GM19240 (cell line): ENCODE measurements around the gene NINJ2.
"Not testable (repeated sequence)": the region's sequence is repeated elsewhere in the genome, so short reads cannot be mapped to it uniquely, and the experiment has no call there.

Source experiments
- DNase-seq: peaks from one replicate; pipeline ENCODE4 v3.0.0; 2011; ENCODE audit warnings: low spot score; ENCODE audit not compliant: insufficient read length

Gene NINJ2, protein sequence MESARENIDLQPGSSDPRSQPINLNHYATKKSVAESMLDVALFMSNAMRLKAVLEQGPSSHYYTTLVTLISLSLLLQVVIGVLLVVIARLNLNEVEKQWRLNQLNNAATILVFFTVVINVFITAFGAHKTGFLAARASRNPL

DNA sequence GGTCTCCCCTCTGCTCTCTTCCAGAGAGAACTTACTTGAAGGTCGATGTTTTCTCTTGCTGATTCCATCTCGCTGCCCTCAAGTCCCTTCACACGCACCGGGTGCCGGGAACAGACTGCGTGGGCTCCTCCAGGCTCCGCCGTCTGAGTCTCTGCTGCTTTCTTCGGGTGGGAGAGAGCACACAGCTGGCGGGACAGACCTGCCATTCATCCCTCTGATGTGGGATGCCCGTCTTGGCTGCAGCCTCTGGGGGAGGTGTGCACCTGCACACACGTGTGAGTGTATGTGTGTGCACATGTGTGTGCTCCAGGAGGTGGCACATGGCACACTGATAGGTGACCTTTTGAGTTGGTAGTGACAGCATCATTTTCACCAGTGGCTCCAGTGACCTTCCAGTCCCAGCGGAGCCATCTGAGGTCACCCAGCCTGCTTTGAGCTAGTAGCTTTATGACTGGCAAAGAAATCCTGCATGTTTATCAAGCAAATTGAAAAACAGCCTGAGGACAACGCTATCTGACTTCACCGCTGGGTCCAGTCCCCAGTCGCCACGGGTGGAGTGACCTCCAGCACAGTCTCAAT is at the start of gene NINJ2:
Gene NINJ2, minus strand, starts transcription at position 153 of the 579 bp plus-strand sequence. Its CDS starts 85 bp downstream, at position 68.
- no peak for DNase-seq

- no peak for DNase-seq
Observed at GRCh38 chr12:712172-712863, 49.1 kb upstream of the NINJ2 start.

DNA sequence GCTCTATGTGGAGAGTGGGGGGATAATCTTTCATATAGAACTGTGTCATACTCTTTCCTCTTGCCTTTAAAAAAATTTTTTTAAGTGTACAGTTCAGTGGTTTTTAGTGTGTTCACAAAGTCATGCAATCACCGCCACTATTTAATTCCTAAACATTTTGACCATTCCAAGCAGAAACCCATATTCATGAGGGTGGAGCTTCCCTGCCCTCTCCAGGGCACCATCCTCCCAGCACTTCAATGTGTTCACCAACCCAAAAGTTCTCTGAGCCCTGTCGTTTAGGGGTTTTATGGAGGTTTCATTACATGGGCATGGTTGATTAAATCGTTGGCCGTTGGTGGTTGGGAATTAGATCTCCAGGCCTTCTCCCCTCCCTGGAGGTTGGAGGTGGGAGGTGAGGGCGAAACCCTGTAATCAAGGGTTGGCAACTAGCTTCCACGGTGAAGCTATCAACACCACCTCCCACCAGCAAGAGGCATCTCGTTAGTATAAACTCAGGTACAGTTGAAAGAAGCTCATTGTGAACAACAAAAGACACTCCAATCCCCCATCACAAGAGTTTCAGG is 46.3 kb upstream of the NINJ2 start:
- no peak for DNase-seq

GRCh38 chr12:708084-708483 is 44.8 kb upstream of the NINJ2 start:
- not testable (repeated sequence) for DNase-seq

GRCh38 chr12:704516-705242 is 41.4 kb upstream of the NINJ2 start:
- DNase-seq = no peak

- DNase-seq = no peak
Observed at GRCh38 chr12:701896-702539, 38.8 kb upstream of the NINJ2 start.

DNA sequence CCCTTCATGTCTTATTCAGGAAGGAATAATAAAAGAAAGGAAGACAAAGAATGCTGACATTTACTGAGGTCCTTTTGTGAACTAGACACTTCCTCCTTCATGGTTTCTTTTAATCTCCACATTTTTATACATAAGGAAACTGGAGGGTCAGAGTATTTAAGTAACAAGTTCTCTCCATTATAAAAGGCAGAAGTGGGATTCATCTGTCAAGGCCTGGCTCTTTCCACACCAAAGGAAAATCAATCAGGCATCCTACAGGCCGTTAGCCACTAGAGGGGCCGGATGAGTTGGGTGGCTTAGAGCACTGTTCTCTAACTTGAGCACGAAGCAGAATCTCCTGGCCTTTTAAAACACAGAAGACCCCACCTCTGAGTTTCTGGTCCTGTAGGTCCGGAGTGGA is 36.8 kb upstream of the NINJ2 start:
- no peak for DNase-seq

GRCh38 chr12:698222-698621 is 35.0 kb upstream of the NINJ2 start:
- DNase-seq = not testable (repeated sequence)

DNA sequence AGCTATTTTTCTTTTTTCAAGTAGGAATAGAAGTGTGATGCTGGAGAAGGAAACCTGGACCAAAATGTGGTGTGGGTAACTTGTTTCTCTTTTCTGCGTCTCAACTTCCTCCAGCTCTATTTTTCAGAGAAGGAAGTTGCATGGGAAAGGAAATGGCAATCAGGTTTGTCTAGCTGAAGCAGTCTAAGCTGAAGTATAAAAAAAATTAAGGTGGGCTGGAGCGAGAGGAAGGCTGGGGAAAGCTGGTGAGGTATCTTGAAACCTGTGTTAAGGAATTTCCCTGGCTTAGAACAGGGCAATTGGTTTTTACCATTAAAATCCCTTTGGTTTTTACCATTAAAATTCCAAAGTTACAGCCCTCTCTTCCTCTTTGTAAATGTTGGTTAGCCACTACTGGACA is 34.2 kb upstream of the NINJ2 start:
- DNase-seq = no peak

DNA sequence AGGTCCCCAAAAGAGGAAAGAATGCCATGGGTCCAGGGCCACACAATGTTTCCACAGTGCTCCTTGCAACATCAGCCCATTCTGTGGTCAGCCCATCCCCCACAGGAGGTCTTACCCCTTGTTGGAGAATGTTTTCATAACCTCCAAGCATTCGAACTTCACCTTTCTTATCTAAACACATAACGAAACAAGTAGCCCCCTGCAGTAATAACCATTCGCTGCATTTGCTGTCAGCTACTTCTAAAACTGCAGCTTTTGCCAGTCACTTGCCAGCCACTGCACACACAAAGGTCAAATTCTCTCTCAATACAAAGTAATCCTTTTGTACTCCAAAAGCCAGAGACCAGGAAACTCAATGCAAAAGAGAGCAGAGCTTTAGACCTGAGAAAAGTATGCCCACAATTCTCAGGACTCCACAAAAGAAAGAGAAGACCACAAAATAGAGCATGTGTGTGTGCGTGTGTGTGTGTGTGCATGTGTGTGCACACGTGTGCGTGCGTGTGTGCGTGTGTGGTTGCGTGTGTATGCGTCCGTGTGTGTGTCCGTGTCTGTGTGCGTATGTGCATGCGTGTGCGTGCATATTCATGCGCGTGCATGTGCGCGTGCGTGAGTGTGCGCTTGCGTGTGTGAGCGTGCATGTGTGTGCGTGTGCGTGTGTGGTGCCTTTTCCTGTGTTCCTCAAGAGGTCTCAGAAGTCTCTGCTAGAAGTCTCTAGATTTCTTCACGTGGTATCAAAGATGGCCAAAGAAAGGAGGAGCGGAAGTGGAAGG is 31.7 kb upstream of the NINJ2 start:
- no peak for DNase-seq

- DNase-seq = no peak
Observed at GRCh38 chr12:693934-694533, 30.8 kb upstream of the NINJ2 start.

GRCh38 chr12:692274-692673 is 29.0 kb upstream of the NINJ2 start:
- DNase-seq = no peak

DNA sequence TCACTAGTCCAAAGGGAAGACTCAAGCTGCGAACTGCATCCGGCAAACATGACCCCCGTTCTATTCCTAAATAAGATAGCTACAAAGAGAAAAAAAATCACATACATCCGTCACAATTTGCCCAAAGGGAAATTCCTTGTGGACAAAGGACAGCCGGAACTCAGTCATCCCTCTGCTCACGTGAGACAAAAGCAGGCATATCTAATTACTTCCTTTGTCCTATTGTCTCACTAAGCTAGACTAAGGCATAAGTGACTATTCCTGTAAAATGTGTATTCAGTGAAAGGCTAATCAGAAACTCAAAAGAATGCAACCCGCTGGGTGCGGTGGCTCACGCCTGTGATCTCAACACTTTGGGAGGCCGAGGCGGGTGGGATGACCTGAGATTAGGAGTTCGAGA is 27.2 kb upstream of the NINJ2 start:
- no peak for DNase-seq

DNA sequence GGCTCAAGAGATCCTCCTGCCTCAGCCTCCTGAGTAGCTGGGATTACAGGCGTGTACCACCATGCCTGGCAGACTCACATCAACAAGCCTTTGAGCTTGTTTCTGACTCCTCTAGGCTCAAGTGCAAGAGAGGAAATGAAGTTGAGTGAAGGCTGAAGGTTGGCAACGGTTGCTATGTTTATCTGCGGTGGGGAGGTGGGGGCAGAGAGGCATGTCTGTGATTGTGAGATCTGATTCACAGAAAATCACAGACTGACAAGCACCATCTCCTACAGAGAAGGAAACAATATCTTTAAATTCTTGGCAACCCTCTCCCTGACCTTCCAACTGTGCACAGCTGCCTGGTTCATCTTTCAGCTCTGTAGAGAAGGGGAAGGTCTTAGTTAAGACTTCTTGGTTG is 22.1 kb upstream of the NINJ2 start:
- peak; percentile 22 for DNase-seq

DNA sequence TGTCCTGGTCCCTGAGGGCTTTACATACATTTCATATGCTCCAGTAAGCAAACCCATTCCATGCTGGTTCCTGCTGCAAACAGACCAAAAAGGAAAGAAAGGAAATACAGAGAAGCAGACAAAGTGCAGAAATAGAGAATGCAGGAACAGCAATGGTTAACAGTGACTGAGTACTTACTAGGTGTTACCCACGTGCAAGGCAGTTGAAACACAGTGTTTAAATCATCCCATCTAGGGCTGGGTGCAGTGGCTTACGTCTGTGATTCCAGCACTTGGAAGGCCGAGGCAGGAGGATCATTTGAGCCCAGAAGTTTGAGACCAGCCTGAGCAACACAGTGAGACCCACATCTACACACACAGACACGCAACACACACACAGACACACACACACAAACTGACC is 21.2 kb upstream of the NINJ2 start:
- no peak for DNase-seq

DNA sequence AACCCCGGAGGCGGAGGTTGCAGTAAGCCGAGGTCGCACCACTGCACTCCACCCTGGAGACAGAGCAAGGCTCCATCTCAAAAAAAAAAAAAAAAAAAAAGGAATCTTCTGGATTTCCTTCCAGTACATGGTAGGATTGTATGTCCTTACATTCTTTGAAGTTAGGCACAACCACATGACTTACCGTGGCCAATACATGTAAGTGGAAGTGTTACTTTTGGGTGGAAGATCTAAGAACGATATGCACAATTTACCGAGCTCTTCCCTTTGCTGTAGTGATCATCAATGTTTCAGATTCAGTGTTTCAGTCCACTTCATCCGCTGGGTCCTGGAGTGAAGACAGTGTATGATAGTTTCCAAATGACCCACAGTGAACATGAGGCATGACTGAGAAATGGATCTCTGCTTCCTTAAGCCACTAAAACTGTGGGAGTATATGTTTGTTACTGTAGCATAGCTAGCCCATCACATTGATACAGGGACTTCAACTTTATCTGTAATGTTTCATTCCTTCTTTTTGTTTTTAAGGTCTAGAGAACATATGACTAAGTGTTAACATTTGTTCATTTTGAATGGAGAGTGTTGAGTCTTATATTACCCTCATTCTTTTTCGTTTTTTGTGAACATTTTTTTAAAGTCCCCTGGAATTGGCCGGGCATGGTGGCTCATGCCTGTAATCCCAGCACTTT is 18.5 kb upstream of the NINJ2 start:
- DNase-seq = no peak

DNA sequence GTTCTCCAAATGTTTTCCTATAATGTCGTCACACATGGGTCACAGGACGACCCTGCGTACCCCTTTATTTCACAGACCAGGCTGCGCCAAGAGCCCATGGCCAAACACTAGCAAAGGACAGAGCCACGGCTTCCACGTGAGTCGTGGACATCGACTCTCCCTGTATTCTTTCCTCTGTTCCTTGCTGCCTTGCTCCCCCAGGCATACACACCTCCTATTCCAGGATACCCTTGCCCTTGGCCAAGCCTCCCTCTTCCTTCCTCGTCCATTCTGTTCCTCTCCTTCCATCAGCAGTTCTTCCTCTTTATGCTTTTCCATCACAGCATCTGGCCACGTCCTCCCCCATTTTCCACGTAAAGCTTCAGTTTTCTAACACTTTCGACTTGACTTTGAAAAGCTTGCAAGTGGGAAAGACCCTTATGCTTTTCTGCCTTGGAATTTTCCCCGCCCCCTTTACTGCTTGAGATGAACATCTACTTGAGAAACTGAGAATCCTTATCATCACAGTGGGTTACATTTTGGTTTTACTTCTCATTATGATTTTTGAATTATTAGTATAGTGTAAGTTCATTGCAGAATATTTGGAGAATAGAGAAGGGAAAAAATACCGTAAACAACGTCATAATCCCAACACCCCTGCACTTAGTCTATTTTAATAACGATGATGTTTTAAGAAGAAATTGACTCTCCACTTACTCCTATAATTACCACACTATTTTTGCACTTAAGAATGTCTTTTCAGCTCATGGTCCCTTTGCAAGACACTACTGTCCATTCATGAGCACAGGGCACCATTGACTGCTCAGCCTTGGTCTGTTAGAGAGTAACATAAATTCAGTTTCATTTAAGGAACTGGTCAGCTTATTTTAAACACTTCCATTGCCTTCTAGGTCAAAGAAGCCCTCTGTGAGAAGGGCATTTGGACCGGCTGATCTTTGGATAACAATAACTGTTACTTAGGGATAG is 15.8 kb upstream of the NINJ2 start:
- no peak for DNase-seq

DNA sequence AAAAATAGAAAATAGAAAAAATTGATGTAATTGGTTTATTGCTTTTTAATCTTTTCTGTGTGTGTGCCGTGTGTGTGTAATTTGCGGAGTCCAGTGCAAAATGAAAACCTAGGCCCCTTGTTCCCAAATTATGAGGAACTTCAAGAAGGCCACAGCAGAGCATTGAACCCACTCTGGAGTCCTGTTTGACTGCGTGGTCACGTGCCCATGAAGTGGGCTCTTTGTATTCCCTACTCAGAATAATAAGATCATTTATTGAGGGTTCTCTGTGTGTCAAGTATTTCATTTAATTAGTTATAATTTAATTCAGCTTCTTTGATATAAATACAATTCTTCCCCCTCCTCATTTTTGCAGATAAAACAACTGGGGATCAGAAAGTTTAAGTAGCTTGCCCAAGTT is 12.3 kb upstream of the NINJ2 start:
- DNase-seq = no peak
